Hindlimb muscle (tissue), 1 donor: ENCODE results near the gene DNAAF5. TPM values are rescaled to one million over a fixed set of nuclear protein-coding genes. Genes with fewer than 3 reads are reported as not detected.
A peak's percentile ranks its signal among the peaks of the same experiment; 100 is the strongest.

Source experiments
- DNase-seq: peaks from one replicate; pipeline ENCODE4 v3.0.0-alpha.2; 2013
- polyA plus RNA-seq: library from polyadenylated mRNA; unstranded; fragments of 120-200 nt; gene quantifications from one replicate; pipeline ENCODE4 v1.2.1, GENCODE V29; 2013; ENCODE audit not compliant: insufficient read length

The DNAAF5 gene
- polyA plus RNA-seq, result 31.6 TPM

- peak; percentile 89 for DNase-seq
These were observed at the start of gene DNAAF5 for GRCh38 chr7:726084-726853. Gene DNAAF5 (plus strand): TSS chr7:726699. CDS start chr7:726721, 22 bp downstream.

DNA sequence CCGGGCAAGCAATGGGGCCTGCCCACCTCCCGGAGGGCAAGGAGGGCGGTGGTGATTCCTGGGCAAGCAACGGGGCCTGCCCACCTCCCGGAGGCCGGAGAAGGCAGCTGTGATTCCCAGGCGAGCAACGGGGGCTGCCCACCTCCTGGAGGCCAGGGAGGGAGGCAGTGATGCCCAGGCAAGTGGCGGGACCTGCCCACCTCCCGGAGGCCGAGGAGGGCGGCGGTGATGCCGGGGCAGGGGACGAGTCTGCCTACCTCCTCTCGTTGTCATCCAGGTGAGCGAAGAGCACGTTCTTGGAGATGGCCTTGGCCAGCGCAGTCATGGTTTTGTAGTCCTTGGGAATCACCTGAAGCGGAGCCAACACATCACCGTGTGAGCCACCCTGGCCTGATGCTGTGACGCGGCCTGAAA, 49.5 kb upstream of the DNAAF5 start:
- no peak for DNase-seq

DNA sequence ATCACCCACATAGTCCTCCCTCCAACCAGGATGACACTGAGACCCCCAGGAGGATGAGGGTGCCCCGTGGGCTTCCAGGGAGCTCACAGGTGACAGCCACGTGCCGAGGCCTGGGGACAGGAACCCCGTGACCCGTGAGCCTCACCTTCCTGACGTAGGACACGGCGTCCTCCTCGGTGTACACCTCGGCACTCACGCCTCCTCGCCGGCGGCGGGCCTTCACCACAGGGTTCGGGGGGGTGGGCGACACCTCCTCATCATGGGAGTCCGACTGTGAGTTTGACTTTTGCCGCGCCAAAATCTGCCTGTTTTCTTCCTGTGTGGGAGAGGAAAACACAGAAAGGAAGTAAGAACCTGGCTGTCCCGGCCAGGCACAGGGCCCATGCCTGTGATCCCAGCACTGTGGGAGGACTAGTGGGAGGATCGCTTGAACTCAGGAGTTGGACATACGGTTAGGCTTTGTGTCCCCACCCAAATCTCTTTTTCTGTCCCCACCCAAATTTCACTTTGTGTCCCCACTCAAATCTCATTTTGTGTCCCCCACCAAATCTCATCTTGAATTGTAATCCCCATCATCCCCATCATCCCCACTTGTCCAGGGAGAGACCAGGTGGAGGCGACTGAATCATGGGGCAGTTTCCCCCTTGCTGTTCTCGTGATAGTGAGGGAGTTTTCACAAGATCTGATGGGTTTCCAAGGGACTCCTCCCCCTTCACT, 45.9 kb upstream of the DNAAF5 start:
- no peak for DNase-seq

- DNase-seq, result no peak
These were observed 44.8 kb upstream of the DNAAF5 start for GRCh38 chr7:681551-682307.

DNA sequence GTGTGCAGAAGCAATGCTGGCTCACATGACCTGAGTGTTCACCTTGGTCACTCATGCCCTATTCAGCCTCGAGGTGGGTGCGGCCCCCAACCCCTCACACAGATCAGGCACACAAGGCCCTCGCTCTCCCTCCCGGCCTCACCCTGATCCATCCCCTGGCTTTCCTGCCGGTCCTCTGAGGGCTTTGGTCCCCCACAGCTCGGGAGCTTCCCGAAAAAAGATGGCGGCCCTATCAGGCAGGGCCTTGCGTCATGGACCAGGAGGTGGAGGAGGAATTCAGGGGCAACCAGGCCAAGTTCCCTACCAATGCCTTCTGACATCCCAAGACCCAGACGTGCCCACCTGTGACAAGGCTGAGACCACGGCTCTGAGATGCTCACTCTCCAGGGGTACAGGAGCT, 43.7 kb upstream of the DNAAF5 start:
- no peak for DNase-seq

DNA sequence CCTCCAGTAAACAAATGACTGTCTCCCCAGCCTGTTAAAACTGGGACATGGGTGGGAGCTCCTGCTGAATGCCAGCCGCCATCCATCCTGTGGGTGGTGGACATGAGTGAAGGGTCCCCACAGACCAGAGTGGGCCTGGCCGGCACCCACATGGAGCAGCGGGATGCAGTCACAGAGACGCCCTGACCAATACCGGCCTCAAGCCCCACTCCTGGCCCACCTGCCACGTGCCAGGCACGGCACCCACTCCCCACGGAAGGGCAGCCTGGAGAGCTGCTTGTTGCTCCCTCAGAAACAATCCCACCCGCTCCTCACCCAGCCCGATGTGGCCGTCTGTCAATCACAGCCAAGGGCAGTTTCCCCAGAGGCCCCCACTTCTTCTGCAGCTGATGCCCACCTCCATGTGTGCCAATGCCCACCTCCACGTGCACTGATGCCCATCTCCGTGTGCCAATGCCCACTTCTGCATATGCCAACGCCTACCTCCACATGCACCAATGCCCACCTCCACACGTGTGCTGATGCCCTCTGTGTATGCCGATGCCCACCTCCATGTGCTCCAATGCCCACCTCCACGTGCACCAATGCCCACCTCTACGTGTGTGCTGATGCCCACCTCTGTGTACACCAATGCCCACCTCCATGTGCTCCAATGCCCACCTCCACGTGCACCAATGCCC, 42.8 kb upstream of the DNAAF5 start:
- no peak for DNase-seq

GRCh38 chr7:684416-684815, 42.1 kb upstream of the DNAAF5 start:
- no peak for DNase-seq

DNA sequence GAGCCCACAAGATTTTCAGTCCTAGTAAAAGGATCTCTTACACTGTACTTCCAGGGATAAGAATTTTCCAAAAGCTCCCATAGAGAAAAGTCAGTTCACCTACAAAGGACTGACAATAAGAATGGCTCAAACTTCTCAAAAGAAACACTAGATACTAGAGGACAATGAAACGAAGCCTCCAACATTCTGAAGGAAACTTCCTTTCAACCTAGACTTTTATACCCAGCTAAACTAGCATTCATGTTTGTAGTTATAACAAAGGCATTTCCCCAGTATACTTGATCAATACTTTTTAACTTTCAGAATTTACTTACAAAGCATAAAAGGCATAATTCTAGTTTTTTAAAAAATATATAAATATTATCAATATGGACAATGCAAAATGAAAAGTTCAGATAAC, 41.0 kb upstream of the DNAAF5 start:
- DNase-seq, result no peak

GRCh38 chr7:690478-691360, 35.8 kb upstream of the DNAAF5 start:
- no peak for DNase-seq

GRCh38 chr7:691361-692045, 35.0 kb upstream of the DNAAF5 start:
- no peak for DNase-seq

DNA sequence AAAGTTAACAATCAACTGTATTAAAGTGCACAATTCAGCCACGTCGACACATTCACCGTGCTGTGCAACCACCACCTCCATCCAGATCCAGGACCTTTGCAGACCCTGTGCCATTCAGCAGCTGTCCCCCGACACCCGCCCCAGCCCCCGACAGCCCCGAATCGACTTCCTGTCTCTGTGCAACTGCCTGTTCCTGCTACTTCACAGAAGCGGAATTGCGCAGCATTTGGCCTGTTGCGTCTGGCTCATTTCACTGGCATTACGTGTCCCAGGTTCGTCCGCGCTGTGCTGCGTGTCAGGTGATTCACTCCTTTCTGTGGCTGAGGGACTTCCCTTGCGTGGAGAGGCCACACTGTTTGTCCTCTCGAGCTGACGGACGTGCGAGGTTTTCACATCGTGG, 33.2 kb upstream of the DNAAF5 start:
- no peak for DNase-seq

GRCh38 chr7:696426-696811, 30.1 kb upstream of the DNAAF5 start:
- DNase-seq, result no peak

GRCh38 chr7:696812-697551, 29.5 kb upstream of the DNAAF5 start:
- DNase-seq, result no peak

GRCh38 chr7:698515-699475, 27.7 kb upstream of the DNAAF5 start:
- no peak for DNase-seq

DNA sequence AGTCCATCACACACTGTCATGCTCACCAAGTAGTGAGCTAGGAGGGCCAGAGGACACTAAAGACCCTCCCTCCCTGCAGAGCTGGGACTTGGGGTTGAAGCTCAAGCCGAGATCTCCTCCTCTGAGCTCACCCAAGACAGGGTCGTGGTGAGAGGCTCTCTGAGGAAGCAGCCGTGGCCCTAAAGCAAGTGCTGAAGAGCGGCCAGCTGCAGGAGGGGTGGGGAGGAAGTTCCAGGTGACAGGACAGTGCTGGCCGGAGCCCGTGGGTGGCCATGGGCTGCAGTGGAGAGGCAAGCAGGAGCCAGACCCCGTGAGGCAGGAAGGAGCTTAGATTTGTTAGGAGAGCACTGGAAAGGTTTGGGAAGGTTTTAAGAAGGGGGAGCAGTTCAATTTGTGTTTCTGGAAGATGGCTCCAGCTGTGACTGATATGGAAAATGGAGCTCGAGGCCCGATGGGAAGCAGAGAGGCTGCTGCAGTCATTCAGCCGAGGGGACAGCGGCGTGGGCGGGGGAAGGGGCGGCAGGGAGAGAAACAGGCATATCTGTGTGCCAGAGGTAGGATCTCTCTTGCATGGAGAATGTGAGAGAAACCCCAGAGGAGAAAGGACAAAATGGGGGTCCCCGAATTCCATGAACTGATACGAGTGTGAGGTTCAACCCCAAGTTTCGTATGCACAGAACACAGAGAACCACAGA, 26.9 kb upstream of the DNAAF5 start:
- no peak for DNase-seq

DNA sequence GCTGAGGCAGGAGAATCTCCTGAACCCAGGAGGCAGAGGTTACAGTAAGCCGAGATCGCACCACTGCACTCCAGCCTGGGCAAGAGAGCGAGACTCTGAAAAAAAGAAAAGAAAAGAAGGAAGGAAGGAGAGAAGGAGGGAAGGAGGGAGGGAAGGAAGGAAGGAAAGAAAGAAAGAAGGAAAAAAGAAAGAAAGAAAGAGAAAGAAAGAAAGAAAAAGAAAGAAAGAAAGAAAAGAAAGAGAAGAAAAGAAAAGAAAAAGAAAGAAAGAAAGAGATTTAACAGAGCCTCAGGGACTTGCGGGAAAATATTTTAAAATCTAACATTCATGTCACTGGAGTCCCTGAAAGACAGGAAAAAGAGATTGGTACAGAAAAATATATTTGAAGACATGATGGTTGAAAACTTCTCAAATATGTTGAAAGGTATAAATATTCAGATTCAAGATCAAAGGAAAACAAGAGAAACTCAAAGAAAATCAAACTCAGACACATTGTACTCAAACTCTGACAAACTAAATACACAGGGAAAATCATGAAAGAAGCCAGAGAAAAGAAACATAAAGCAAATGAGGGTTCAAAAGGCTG, 25.3 kb upstream of the DNAAF5 start:
- DNase-seq, result no peak

DNA sequence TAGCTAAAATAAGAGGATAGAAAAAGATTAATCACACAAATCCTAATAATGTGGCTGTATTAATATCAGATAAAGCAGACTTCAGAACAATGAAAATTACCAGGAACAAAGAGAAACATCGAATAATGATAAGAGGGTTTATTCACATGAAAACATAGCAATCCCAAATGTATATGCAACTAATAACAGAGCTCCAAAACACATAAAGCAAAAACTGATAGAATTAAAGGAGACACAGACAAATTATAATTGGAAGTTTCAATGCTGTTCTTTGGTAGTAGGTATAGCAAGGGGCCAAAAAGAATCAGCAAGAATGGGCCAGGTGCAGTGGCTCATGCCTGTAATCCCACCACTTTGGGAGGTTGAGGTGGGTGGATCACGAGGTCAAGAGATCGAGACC, 23.4 kb upstream of the DNAAF5 start:
- no peak for DNase-seq

GRCh38 chr7:706721-707120, 19.8 kb upstream of the DNAAF5 start:
- DNase-seq, result no peak
